Limb (tissue), 2 donors: ENCODE results near the gene CEBPA.
A peak's percentile ranks its signal among the peaks of the same experiment; 100 is the strongest.

Experiments
- DNase-seq, 2 donors: peaks; one replicate each; pipeline ENCODE4 v3.0.0-alpha.2; 2016; ENCODE audit errors: extremely low spot score in 2 of 2

Gene CEBPA

GRCh38 chr19:33302175-33302973 lies at the start of gene CEBPA:
TSS of gene CEBPA (minus strand) at chr19:33302534. CDS start at chr19:33302414, 120 bp downstream.
- peak; percentile 86 to 89 for DNase-seq

DNA sequence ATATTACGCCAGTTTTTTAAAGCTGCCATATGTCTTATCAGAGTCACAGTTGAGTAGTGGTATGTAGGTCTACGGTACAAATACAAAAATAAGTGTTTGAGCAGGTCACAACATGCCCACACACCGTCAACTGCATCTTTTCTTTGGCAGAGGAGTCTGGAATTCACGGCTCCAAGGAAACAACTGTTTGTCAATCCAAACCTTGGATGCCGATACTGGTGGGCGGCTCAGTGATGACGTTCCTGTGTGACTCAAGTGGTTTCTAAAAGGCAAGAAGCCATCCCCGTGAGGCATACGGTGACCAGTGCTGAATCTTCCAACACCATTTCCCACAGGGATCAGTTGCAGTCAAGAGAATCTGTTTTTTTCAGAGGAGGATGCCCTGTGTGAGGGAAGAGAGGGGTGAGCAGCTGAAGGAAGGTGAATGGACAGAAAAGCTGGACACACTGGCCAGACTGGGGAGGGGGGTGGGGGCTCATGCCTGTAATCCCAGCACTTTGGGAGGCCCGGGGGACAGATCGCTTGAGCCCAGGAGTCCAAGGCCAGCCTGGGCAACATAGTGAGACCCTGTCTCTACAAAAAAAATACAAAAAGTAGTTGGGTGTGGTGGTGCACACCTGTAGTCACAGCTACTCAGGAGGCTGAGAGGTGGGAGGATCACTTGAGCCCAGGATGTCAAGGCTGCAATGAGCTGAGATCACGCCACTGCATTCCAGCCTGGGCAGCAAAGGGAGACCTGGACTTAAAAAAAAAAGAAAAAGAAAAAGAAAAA lies 48.4 kb upstream of the CEBPA start:
- DNase-seq, result no peak

- no peak for DNase-seq
Measured at GRCh38 chr19:33349319-33350289, 47.3 kb upstream of the CEBPA start.

DNA sequence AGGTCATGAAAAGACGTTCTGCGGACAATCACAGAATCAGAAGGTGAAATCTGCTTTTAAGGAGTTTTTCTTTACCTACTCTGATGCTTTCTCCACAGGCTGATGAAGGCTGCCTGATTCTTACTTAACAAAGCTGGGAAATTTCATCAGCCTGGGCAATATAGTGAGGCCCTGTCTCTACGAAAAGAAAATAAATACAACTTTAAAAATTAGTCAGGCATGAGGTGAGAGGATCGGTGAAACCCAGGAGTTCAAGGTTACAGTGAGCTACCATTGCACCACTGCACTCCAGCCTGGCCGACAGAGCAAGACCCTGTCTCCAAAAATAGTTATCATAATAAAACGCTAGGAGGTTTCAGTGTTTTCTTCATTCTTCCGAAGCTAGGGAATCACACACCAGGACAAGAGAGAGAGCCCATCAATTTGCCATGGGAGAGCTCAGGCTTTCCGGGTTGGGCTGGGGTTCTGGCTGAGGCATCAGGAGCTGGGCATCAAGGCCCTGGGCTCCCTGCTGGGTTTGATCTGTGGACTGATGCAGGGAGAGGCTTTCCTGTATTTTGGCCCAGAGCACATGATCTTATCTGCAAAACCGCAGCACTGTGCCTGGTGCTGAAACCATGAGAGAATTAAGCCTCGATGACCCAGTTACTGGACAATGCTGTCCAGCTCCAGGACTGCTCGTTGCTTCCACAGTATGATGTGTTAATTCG lies 46.1 kb upstream of the CEBPA start:
- no peak for DNase-seq

DNA sequence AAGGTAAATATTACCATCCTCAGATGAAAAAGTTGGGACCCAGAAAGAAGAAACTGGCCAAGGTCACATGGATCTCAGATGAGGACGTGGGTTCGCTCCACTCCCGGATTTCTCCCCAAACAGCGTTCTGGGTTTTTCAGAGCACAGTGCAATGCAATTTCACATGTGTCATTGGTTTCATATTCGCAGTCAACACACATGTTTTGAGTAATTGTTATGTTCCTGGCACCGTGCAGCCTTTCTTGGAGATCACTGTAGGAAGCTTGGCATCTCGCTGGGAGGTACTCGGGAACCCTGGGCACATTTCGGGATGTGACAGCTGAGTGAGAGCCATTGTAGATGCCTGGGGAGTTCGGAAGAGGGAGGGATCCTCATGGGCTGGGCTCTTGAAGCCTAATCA lies 45.0 kb upstream of the CEBPA start:
- DNase-seq, result no peak

GRCh38 chr19:33346665-33347064 lies 44.3 kb upstream of the CEBPA start:
- no peak for DNase-seq

GRCh38 chr19:33345163-33345562 lies 42.8 kb upstream of the CEBPA start:
- no peak for DNase-seq

DNA sequence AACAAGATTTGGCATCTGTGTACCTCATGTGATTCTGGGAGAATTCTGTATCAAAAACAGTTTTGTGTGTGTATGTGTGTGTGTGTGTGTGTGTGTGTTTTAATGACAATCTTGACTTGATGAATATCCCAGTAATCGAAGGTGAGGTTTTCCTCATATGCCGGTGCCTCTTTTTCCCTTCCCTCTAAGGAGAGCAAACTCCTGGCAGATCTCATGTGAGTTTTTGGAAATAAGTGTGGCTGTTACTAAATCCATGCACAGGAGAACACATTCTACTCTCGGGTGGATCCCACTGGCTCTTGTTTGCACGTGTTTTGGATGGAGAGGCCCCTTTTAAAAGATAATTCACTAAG lies 42.2 kb upstream of the CEBPA start:
- peak in 1 of 2 donors; percentile 35 for DNase-seq

- peak; percentile 28 to 68 for DNase-seq
Measured at GRCh38 chr19:33343859-33344572, 41.7 kb upstream of the CEBPA start.

- DNase-seq, result no peak
Measured at GRCh38 chr19:33343301-33343700, 41.0 kb upstream of the CEBPA start.

DNA sequence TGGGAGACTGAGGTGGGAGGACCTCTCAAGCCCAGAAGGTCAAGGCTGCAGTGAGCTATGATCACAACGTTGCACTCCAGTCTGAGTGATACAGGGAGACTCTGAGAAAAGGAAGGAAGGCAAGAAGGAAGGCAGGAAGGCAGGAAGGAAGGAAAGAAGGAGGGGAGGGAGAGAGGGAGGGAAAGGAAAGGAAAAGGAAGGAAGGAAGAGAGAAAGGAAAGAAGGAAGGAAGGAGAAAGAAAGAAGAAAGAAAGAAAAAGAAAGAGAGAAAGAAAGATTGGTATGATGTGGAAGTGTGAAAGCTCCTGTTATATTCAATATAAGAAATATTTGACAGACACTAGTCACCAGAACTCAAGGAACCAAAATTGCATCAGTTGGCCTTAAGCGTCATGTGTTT lies 38.7 kb upstream of the CEBPA start:
- no peak for DNase-seq

GRCh38 chr19:33339016-33339984 lies 37.0 kb upstream of the CEBPA start:
- DNase-seq, result no peak

- DNase-seq, result no peak
Measured at GRCh38 chr19:33335446-33335845, 33.1 kb upstream of the CEBPA start.

DNA sequence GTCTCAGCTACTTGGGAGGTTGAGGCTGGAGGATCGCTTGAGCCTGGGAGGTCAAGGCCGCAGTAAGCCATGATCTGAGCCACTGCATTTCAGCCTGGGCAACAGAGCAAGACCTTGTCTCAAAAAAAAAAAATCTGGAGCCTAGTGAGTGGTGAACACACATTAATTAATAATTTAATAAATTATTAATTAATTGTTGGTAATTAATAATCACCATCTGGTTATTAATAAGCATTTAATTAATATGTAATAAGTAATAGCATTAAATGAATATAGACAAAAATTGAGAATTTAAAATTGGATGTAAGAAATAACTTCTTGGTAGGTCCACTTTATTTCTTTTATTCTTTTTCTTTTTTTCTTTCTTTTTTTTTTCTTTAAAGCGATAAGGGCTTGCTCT lies 31.9 kb upstream of the CEBPA start:
- DNase-seq, result no peak

- no peak for DNase-seq
Measured at GRCh38 chr19:33333642-33334041, 31.3 kb upstream of the CEBPA start.

DNA sequence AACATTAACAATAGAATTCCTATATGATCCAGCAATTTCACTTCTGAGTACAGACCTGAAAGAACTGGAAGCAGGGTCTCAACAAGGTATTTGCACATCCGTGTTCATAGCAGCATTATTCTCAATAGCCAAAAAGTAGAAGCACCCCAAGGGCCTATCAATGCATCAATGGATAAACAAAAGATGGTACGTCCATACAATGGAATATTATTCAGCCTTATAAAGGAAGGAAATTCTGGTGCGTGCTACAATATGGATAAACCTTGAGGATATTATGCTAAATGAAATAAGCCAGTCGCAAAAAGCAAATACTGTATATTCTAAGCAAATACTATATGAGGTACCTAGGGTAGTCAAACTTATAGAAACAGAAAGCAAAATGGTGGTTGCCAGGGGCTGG lies 30.8 kb upstream of the CEBPA start:
- DNase-seq, result no peak

- DNase-seq, result no peak
Measured at GRCh38 chr19:33332248-33332647, 29.9 kb upstream of the CEBPA start.

GRCh38 chr19:33329736-33330135 lies 27.4 kb upstream of the CEBPA start:
- no peak for DNase-seq

GRCh38 chr19:33329060-33329459 lies 26.7 kb upstream of the CEBPA start:
- no peak for DNase-seq
